Suprapubic skin (tissue), 4 donors: ENCODE data around the gene CPB1. TPM values are rescaled to one million over a fixed set of nuclear protein-coding genes. Genes with fewer than 3 reads are reported as not detected.

Experiments
- DNase-seq, 2 donors: peaks; one replicate each; pipeline ENCODE4 v3.0.0-alpha.2; 2019; ENCODE audit warnings: low spot score in 2 of 2
- H3K27ac ChIP-seq: fragments of 200-600 bp; sonication (generic); one replicate; pipeline ENCODE4 v1.5.1; 2019
- H3K27me3 ChIP-seq: fragments of 200-600 bp; sonication (generic); one replicate; pipeline ENCODE4 v1.5.1; 2019
- H3K36me3 ChIP-seq: fragments of 200-600 bp; sonication (generic); one replicate; pipeline ENCODE4 v1.5.1; 2019
- H3K4me1 ChIP-seq: fragments of 200-600 bp; sonication (generic); one replicate; pipeline ENCODE4 v1.5.1; 2019
- H3K4me3 ChIP-seq: fragments of 200-600 bp; sonication (generic); one replicate; pipeline ENCODE4 v1.5.1; 2019; ENCODE audit warnings: mild to moderate bottlenecking
- H3K9me3 ChIP-seq: fragments of 200-600 bp; sonication (generic); one replicate; pipeline ENCODE4 v1.5.1; 2019
- CTCF ChIP-seq, 2 donors: fragments of 200-600 bp in 1 of 2; fragments of 450-650 bp in 1 of 2; sonication (generic) in 1 of 2; IDR thresholded peaks; one replicate each; pipeline ENCODE4 v1.5.1; 2016 to 2019; ENCODE audit warnings: antibody characterized with exemption in 2 of 2, mild to moderate bottlenecking in 1 of 2, moderate library complexity in 1 of 2
- EP300 ChIP-seq: sonication (generic); formaldehyde crosslinking; IDR thresholded peaks from one replicate; pipeline ENCODE4 v1.6.1; 2017; ENCODE audit warnings: antibody characterized with exemption
- POLR2A ChIP-seq, 2 donors: fragments of 450-650 bp; IDR thresholded peaks; one replicate each; pipeline ENCODE4 v1.6.1; 2017; ENCODE audit warnings: antibody characterized with exemption in 2 of 2, mild to moderate bottlenecking in 2 of 2, moderate library complexity in 2 of 2
- POLR2AphosphoS5 ChIP-seq, 3 donors: sonication (generic); formaldehyde crosslinking; IDR thresholded peaks; one replicate each; pipeline ENCODE4 v1.6.1; 2017; ENCODE audit warnings: antibody characterized with exemption in 3 of 3
- WGBS: methylation state at CpG from one replicate; pipeline ENCODE4 v1.1.5; 2018; 5-methylcytosine and 5-hydroxymethylcytosine counted together
- total RNA-seq, 4 donors: library from RNA; depleted of rRNA; stranded (reverse); fragments of >200 nt; gene quantifications; one replicate each; pipeline ENCODE4 v1.1.0, GENCODE V29; 2016

The CPB1 gene
- total RNA-seq, 4 donors from 2014 or later, result not detected

DNA sequence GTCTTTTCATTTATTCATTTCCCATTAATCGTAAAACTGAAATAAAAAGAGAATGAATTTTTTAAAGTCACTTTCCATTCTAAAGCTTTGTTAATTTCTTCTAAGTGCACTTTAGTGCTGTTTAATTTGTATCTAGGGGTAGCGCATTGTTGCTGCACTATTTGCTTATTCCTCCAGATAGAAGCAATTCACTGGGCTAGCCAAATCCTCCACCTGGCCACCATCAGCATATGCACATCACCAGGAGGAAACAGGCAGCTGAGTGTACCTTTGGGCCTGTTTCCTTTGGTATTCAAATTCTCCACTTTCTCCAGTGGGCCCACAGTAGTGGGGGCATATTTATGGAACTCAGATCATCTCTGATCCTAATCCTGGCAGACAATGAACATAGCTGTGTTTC is 29.8 kb upstream of the CPB1 start:
- Histone ChIP-seq H3K4me1 (no peaks in the 10 kb centered on the region), H3K9me3 (no peaks in the 10 kb centered on the region), H3K36me3 (no peaks in the 10 kb centered on the region), H3K4me3 (no peak overlapping the region), H3K27me3 (no peaks in the 10 kb centered on the region), H3K27ac (no peak overlapping the region)
- 93% methylated on average over 2 of the region's 2 CpGs for WGBS
- TF ChIP-seq EP300 (no peak), CTCF (IDR thresholded peaks at IDR 0.05) (no peak), POLR2AphosphoS5 (IDR thresholded peaks at IDR 0.05) (no peak), POLR2A (IDR thresholded peaks at IDR 0.05) (no peak)
- no peak for DNase-seq

DNA sequence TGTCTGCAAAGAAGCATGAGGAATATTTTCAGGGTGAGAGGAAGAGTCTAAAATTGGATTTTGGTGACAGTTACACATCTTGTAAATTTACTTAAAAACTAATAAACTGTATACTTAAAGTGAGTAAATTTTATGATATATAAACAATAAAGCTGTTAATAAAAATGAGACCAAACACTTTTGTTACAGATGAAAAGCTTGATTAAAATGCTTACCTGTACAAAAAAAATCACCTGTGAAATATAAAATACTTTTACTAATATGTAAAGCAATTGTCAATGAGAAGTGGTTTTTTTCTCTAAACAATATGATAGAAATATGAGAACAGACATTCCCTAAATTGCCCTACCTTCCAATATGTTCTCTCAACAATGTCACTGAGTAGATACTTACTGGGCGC is 27.2 kb upstream of the CPB1 start:
- 93% methylated on average over 1 of the region's 1 CpG for WGBS

GRCh38 chr3:148809835-148810234 is 17.8 kb upstream of the CPB1 start:
- Histone ChIP-seq H3K27ac (no peak overlapping the region), H3K9me3 (no peaks in the 10 kb centered on the region), H3K4me3 (no peak overlapping the region), H3K36me3 (no peaks in the 10 kb centered on the region), H3K27me3 (peaks cover 3% of the 10 kb centered on the region), H3K4me1 (no peaks in the 10 kb centered on the region)
- DNase-seq, result no peak
- TF ChIP-seq POLR2AphosphoS5 (IDR thresholded peaks at IDR 0.05), result no peak
- TF ChIP-seq CTCF (IDR thresholded peaks at IDR 0.05), result no peak
- no peak for TF ChIP-seq EP300
- no peak for TF ChIP-seq POLR2A (IDR thresholded peaks at IDR 0.05)
- WGBS, result 77% methylated on average over 2 of the region's 2 CpGs

More for the DNA sequence above, 27.2 kb upstream of the CPB1 start:
- Histone ChIP-seq H3K4me3 (no peak overlapping the region), H3K27ac (no peak overlapping the region), H3K9me3 (no peaks in the 10 kb centered on the region), H3K4me1 (no peaks in the 10 kb centered on the region), H3K27me3 (no peaks in the 10 kb centered on the region), H3K36me3 (no peaks in the 10 kb centered on the region)
- TF ChIP-seq POLR2AphosphoS5 (IDR thresholded peaks at IDR 0.05) (no peak), CTCF (IDR thresholded peaks at IDR 0.05) (no peak), EP300 (no peak)
- no peak for DNase-seq

DNA sequence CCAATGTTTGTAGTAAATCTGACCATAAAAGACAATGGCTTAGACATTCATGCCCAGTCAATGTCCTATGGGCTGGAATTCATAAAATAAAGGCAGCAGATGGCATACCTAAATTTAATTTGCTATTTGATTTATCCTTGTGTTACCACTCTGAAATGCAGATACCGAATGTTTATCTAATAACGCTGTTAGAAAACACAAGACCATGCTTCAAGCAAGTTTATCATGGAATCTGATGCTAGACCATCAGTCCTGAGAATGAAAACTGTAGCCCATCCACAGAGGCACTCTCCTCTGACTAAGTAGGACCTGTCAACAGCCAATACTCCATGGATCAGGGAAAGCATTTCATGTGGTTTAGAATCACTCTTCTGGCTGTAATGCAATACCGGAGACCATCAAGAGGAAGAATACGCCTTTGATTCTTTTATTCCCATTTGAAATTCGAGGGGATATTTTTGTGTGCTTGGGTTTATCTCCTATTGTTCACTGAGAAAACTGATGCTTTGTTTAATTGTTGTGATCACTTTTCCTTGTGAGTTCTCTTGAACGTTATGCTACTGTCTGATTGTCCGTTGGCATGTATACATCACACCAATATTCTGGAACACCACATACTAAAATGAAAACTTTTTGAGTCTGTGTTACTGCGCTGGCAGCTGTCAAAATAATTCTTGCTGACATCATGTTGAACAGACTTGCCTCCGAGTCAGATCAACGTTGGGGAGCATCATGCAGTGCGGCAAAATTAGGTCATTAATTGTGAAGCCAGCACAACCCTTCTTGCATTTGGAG is 12.1 kb upstream of the CPB1 start:
- 58% methylated on average over 11 of the region's 11 CpGs for WGBS
- Histone ChIP-seq H3K27me3 (no peaks in the 10 kb centered on the region), H3K4me1 (no peaks in the 10 kb centered on the region), H3K36me3 (no peaks in the 10 kb centered on the region), H3K4me3 (no peak overlapping the region), H3K27ac (no peak overlapping the region), H3K9me3 (no peaks in the 10 kb centered on the region)
- TF ChIP-seq POLR2A (IDR thresholded peaks at IDR 0.05) (no peak), POLR2AphosphoS5 (IDR thresholded peaks at IDR 0.05) (no peak), EP300 (no peak), CTCF (IDR thresholded peaks at IDR 0.05) (no peak)
- DNase-seq, result no peak

GRCh38 chr3:148816427-148816826 is 11.2 kb upstream of the CPB1 start:
- no peaks in the 10 kb centered on the region for H3K4me1 ChIP-seq
- no peak for DNase-seq
- H3K4me3 ChIP-seq, result no peak overlapping the region
- H3K9me3 ChIP-seq, result no peaks in the 10 kb centered on the region
- 57% methylated on average over 2 of the region's 2 CpGs for WGBS
- TF ChIP-seq POLR2AphosphoS5 (IDR thresholded peaks at IDR 0.05) (no peak), POLR2A (IDR thresholded peaks at IDR 0.05) (no peak), EP300 (no peak), CTCF (IDR thresholded peaks at IDR 0.05) (no peak)
- no peaks in the 10 kb centered on the region for H3K27me3 ChIP-seq
- no peaks in the 10 kb centered on the region for H3K36me3 ChIP-seq
- H3K27ac ChIP-seq, result no peak overlapping the region
